Measurements from ENCODE around the gene PTPRM. TPM values are rescaled to one million over a fixed set of nuclear protein-coding genes. Genes with fewer than 3 reads are reported as not detected.

PTPRM gene
- total RNA-seq, 1 experiment from 2014 or later: not detected

DNA sequence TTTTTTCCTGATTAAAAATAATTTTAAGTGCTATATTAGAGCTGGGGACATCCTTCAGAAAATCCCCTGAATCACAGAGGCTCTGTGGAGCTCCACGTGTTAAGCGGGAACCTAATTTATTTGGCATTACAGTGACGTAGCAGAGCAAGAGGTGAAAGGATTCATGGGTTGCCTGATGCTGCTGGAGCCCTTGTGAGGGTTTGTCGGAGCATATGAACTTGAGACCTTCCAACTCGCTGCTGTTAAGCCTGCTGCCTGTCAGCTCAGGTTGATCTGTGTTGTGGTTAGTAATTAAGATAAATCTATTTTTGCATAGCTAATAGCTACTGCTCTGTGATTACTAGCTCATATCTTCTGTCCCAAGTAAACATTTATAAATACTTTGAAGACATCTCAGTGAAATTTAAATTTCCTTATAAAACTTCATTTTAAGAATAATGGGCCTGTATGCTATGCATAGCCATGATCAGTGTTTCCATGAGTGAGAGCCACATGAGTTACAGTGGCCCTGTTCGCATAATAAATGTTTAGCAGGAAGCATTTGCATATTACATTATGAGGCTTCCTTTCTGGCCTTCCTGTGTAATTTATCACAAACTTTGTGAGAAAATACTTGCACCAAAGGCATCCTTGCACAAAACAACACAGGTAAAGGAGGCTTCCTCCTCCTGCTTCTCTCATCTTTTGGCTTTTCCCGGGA, 438.9 kb downstream of the PTPRM start:
- CTCF ChIA-PET: no interaction called here
- no peaks in the 10 kb centered on the region for H3K4me1 ChIP-seq (ENCODE audit: insufficient read depth, low read length, poor library complexity, severe bottlenecking)

GRCh38 chr18:8006979-8007378, 439.9 kb downstream of the PTPRM start:
- ChIA-PET CTCF (no interaction called here), POLR2A (ENCODE audit: low non-redundant PET) (no interaction called here)
- intact Hi-C loops (cut with micrococcal nuclease; ENCODE audit: unreplicated experiment): no loop called here
- DNase-seq (ENCODE audit: low spot score): no peak
- no TSS peak for BruUV-seq (replicated peaks)
- Histone ChIP-seq H3K27me3 (replicated peaks; ENCODE audit: insufficient read depth, low read depth, low read length, poor library complexity) (no peaks in the 10 kb centered on the region), H3K4me3 (ENCODE audit: low read depth, low read length, poor library complexity, severe bottlenecking) (no peak overlapping the region), H3K36me3 (ENCODE audit: insufficient read depth, low read length, poor library complexity, severe bottlenecking) (no peaks in the 10 kb centered on the region), H3K9me3 (ENCODE audit: low read depth, low read length, poor library complexity, severe bottlenecking) (peaks cover 3% of the 10 kb centered on the region), H3K27ac (ENCODE audit: low read depth, low read length, poor library complexity, severe bottlenecking) (no peak overlapping the region), H3K4me1 (ENCODE audit: insufficient read depth, low read length, poor library complexity, severe bottlenecking) (no peaks in the 10 kb centered on the region)
- TF ChIP-seq EZH2 (IDR thresholded peaks at IDR 0.05; ENCODE audit: borderline replicate concordance, low read depth, low read length, poor library complexity, severe bottlenecking): no peak
- TF ChIP-seq, protein P1, sequence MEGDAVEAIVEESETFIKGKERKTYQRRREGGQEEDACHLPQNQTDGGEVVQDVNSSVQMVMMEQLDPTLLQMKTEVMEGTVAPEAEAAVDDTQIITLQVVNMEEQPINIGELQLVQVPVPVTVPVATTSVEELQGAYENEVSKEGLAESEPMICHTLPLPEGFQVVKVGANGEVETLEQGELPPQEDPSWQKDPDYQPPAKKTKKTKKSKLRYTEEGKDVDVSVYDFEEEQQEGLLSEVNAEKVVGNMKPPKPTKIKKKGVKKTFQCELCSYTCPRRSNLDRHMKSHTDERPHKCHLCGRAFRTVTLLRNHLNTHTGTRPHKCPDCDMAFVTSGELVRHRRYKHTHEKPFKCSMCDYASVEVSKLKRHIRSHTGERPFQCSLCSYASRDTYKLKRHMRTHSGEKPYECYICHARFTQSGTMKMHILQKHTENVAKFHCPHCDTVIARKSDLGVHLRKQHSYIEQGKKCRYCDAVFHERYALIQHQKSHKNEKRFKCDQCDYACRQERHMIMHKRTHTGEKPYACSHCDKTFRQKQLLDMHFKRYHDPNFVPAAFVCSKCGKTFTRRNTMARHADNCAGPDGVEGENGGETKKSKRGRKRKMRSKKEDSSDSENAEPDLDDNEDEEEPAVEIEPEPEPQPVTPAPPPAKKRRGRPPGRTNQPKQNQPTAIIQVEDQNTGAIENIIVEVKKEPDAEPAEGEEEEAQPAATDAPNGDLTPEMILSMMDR (conservative IDR thresholded peaks at IDR 0.05; ENCODE audit: low read depth, low read length): no peak

More for the DNA sequence above, 438.9 kb downstream of the PTPRM start:
- Histone ChIP-seq H3K36me3 (ENCODE audit: insufficient read depth, low read length, poor library complexity, severe bottlenecking) (no peaks in the 10 kb centered on the region), H3K4me3 (ENCODE audit: low read depth, low read length, poor library complexity, severe bottlenecking) (no peak overlapping the region), H3K9me3 (ENCODE audit: low read depth, low read length, poor library complexity, severe bottlenecking) (peaks cover 3% of the 10 kb centered on the region), H3K27me3 (replicated peaks; ENCODE audit: insufficient read depth, low read depth, low read length, poor library complexity) (no peaks in the 10 kb centered on the region), H3K27ac (ENCODE audit: low read depth, low read length, poor library complexity, severe bottlenecking) (no peak overlapping the region)
- intact Hi-C loops (cut with micrococcal nuclease; ENCODE audit: unreplicated experiment): no loop called here
- no TSS peak for BruUV-seq (replicated peaks)
- no peak for TF ChIP-seq EZH2 (IDR thresholded peaks at IDR 0.05; ENCODE audit: borderline replicate concordance, low read depth, low read length, poor library complexity, severe bottlenecking)
- TF ChIP-seq, protein P1 (conservative IDR thresholded peaks at IDR 0.05; ENCODE audit: low read depth, low read length): no peak
- POLR2A ChIA-PET (ENCODE audit: low non-redundant PET): no interaction called here
- no peak for DNase-seq (ENCODE audit: low spot score)

DNA sequence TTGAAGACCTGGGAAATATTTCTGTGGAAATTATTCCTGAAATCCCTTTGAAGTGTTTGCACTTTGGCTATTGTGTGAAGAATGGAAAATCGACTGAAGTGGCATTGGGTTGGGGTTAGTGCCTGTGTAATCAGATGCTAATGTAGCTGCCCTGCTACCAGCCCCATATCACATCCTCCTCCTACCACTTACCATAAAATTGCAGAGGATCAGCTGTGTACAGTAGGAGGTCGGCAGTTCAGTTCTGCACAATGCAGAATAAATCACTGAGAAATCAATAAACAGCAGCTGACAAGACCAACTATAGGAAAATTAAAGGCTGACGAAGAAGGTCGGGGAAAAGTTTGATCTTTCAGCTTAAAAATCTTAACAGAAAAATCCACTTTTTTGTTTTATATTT, 440.9 kb downstream of the PTPRM start:
- DNase-seq (ENCODE audit: low spot score): no peak

More for the DNA sequence above, 440.9 kb downstream of the PTPRM start:
- H3K9me3 ChIP-seq (ENCODE audit: low read depth, low read length, poor library complexity, severe bottlenecking): peaks cover 3% of the 10 kb centered on the region
- intact Hi-C loops (cut with micrococcal nuclease; ENCODE audit: unreplicated experiment): no loop called here
- no peaks in the 10 kb centered on the region for H3K4me1 ChIP-seq (ENCODE audit: insufficient read depth, low read length, poor library complexity, severe bottlenecking)
- no peaks in the 10 kb centered on the region for H3K36me3 ChIP-seq (ENCODE audit: insufficient read depth, low read length, poor library complexity, severe bottlenecking)
- TF ChIP-seq, protein P1 (conservative IDR thresholded peaks at IDR 0.05; ENCODE audit: low read depth, low read length): no peak
- TF ChIP-seq EZH2 (IDR thresholded peaks at IDR 0.05; ENCODE audit: borderline replicate concordance, low read depth, low read length, poor library complexity, severe bottlenecking): no peak
- BruUV-seq (replicated peaks): no TSS peak
- CTCF ChIA-PET: no interaction called here
- no peaks in the 10 kb centered on the region for H3K27me3 ChIP-seq (replicated peaks; ENCODE audit: insufficient read depth, low read depth, low read length, poor library complexity)
- H3K4me3 ChIP-seq (ENCODE audit: low read depth, low read length, poor library complexity, severe bottlenecking): no peak overlapping the region
- H3K27ac ChIP-seq (ENCODE audit: low read depth, low read length, poor library complexity, severe bottlenecking): no peak overlapping the region
- POLR2A ChIA-PET (ENCODE audit: low non-redundant PET): no interaction called here
